HFF-Myc (cell line): Measurements from ENCODE around the gene B4GALT2.

Source experiments
- DNase-seq: peaks from one replicate; pipeline ENCODE4 v3.0.0-alpha.2; 2011; ENCODE audit warnings: low read depth; ENCODE audit errors: extremely low read depth
- H3K4me3 ChIP-seq: replicated peaks from 2 replicates; pipeline ENCODE4 v1.5.1; 2011; ENCODE audit warnings: low read depth, mild to moderate bottlenecking, control low read depth, low read length
- CTCF ChIP-seq: IDR thresholded peaks from 2 replicates; pipeline ENCODE4 v1.5.1; 2012; ENCODE audit warnings: mild to moderate bottlenecking, low read depth, low read length, control low read depth; ENCODE audit errors: missing control alignments

Gene B4GALT2

GRCh38 chr1:43954036-43954435 is 25.0 kb upstream of the B4GALT2 start:
- no peak overlapping the region for H3K4me3 ChIP-seq
- TF ChIP-seq CTCF = no peak
- no peak for DNase-seq

GRCh38 chr1:43956234-43956633 is 22.8 kb upstream of the B4GALT2 start:
- no peak for TF ChIP-seq CTCF
- no peak overlapping the region for H3K4me3 ChIP-seq
- no peak for DNase-seq

GRCh38 chr1:43957407-43958040 is 21.5 kb upstream of the B4GALT2 start:
- no peak for DNase-seq
- no peak overlapping the region for H3K4me3 ChIP-seq
- no peak for TF ChIP-seq CTCF

- TF ChIP-seq CTCF = no peak
- no peak overlapping the region for H3K4me3 ChIP-seq
- no peak for DNase-seq
These were observed 20.4 kb upstream of the B4GALT2 start for GRCh38 chr1:43958351-43959255.

- TF ChIP-seq CTCF = no peak
- H3K4me3 ChIP-seq = no peak overlapping the region
- no peak for DNase-seq
These were observed 18.2 kb upstream of the B4GALT2 start for GRCh38 chr1:43960798-43961197.

GRCh38 chr1:43961692-43962091 is 17.3 kb upstream of the B4GALT2 start:
- no peak overlapping the region for H3K4me3 ChIP-seq
- TF ChIP-seq CTCF = no peak
- DNase-seq = no peak
